SU-DHL-6 (cell line): ENCODE results near the gene SEBOX.

Experiments used
- EZH2phosphoT487 ChIP-seq: fragments of 200-600 bp; sonication (generic), shearing (Covaris generic); conservative IDR thresholded peaks from 2 replicates; pipeline ENCODE4 v1.6.1; 2018; ENCODE audit warnings: mild to moderate bottlenecking, antibody characterized with exemption, low read length, moderate library complexity, mixed read lengths
- TF ChIP-seq, protein P1 (sequence below): fragments of 200-600 bp; sonication (generic); IDR thresholded peaks from one replicate; pipeline ENCODE4 v1.5.1; 2017; ENCODE audit warnings: antibody characterized with exemption, mild to moderate bottlenecking, low read length, moderate library complexity; ENCODE audit not compliant: insufficient read depth, poor library complexity, severe bottlenecking

DNA sequence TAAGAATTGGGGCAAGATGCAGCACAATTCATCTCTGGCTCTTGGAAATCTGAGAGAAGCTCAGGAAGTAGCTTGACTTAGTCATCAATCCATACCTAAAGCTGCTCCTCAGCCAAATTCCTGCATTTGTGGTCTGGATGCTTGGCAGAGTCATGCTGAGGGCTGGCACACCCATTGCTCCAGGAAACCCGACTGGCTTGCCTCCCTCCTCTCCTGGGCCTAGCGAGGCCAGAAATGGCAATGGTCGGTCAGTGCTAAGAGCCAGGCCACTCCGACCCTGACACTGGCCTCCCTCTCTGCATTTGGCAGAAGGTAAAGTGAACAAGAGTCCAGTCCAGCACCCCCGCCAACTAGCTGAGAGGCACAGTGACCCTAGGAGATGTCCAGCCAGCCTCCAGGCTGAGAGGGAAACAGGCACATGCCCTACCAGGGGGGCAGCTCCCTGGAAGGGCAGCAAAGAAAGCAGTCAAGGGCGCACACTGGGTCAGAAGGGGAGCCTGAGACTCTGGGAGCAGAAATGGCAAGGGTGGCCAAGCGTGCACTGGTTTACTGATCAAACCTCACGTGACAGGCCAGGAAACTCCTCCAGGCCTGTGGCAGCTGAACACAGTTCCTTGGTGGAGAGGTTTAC lies 17.6 kb downstream of the SEBOX start:
- TF ChIP-seq, protein P1, sequence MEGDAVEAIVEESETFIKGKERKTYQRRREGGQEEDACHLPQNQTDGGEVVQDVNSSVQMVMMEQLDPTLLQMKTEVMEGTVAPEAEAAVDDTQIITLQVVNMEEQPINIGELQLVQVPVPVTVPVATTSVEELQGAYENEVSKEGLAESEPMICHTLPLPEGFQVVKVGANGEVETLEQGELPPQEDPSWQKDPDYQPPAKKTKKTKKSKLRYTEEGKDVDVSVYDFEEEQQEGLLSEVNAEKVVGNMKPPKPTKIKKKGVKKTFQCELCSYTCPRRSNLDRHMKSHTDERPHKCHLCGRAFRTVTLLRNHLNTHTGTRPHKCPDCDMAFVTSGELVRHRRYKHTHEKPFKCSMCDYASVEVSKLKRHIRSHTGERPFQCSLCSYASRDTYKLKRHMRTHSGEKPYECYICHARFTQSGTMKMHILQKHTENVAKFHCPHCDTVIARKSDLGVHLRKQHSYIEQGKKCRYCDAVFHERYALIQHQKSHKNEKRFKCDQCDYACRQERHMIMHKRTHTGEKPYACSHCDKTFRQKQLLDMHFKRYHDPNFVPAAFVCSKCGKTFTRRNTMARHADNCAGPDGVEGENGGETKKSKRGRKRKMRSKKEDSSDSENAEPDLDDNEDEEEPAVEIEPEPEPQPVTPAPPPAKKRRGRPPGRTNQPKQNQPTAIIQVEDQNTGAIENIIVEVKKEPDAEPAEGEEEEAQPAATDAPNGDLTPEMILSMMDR, result no peak
- no peak for TF ChIP-seq EZH2phosphoT487
